GM21390 (cell line): ENCODE results near the gene INCENP.
A peak's percentile ranks its signal among the peaks of the same experiment; 100 is the strongest.
"Not testable (repeated sequence)": the region's sequence is repeated elsewhere in the genome, so short reads cannot be mapped to it uniquely, and the experiment has no call there.

Experiments
- ATAC-seq: cut with Tn5 transposase; IDR thresholded peaks from one replicate; pipeline ENCODE4 v1.9.1; 2021; ENCODE audit not compliant: unreplicated experiment

Gene INCENP

DNA sequence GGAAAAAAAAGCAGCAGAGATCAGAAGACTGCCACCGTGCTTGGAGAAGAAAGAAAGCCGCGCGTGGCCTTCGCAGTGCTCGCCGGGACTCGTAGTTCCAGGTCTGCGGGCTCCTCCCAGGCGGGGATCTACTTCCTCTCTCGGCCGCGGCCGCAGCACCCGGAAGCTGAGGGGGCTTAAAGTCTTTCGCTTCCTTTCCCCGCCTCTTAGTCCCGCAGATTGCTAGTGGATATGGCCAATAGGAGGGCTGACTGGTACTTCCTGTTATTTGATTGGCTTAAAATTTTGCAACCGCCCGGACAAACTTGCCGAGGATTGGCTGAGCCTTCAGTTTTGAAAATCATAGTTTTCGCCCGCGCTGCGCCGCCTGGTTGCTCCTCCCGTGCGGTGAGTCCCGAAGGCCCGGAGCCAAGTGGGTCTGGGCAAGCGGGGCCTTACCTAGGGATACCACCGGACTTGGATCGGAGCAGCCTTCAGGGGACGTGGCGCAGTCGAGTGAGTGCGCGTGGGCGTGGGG is at the start of gene INCENP:
INCENP (plus strand) TSS at position 343 of the 517 bp plus-strand sequence. CDS start 4,151 bp downstream, outside the sequence.
- ATAC-seq = peak; percentile 94

DNA sequence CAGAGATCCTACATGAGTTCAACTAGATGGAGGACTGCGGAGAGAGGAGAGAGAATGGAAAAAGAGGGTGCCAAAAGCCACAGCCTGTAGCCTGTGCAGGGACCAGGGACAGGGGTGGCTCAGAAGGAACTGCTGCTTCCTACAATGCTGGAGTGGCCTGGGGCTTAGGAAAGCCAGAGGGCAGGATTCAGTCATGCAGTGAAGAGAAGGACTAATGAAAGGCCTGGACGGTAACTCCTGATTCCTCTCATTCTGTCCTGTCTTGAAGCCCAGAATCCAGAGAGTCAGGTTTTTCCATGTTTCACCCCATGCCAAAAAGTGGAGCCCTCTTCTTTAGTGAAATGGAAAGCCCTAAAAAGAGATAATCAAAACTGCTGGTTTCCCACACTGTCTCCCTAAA is 48.4 kb upstream of the INCENP start:
- no peak for ATAC-seq

DNA sequence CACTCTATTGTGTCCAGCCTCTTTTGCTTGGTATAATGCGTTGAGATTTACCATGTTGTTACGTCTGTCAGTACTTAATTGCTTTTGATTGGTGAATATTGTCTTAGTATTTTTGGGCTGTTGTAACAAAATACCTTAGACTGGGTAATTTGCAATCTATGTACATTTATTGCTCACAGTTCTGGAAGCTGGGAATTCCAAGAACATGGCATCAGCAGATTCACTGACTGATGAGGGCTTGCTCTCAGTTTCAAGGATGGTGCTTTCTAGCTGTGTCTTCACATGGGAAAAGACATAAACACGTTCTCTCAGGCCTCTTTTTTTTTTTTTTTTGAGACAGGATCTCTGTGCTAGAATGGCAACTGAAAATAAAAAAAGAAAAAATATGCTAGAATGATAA is 46.7 kb upstream of the INCENP start:
- no peak for ATAC-seq

DNA sequence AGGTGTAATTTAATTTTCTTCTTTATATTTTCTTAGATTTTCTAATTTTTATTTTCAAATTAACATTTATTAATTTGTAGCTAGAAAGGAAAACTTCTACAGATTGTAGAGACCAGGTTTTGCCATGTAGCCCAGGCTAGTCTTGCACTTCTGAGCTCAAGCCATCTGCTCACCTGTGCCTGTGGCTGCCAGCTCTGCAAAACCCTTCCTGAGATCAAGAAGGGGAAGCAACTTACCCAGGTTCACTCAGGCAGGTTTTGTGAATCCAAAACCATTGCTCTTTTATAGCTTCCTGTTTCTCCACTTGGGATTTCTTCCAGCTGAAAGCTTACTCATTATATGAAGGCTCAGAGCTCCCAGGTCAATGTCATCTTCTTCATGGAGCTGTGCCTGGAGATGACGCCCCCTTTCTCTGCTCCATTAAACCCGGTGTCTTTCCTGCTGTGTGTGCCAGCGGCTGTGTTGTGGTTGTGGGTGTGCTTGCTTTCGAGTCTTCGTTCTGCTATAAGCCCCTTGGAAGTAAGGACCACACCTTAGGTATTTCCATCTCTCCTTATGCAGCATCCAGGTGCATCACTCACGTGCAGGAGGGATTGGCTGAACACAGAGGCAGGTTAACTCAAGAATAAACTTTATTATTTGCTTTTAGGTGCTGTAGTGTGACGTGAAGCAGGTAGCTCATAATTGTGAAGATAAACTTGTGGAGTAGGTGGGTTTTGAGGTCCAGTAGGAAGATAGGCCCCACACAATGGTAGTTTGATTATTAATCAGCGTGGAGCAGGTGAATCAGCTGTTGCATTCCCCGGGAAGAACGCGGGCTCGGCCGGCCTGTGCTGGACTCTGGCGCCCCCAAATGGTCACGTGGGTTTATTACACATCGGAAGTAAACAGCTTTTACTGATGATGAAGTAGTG is 42.2 kb upstream of the INCENP start:
- ATAC-seq = no peak

DNA sequence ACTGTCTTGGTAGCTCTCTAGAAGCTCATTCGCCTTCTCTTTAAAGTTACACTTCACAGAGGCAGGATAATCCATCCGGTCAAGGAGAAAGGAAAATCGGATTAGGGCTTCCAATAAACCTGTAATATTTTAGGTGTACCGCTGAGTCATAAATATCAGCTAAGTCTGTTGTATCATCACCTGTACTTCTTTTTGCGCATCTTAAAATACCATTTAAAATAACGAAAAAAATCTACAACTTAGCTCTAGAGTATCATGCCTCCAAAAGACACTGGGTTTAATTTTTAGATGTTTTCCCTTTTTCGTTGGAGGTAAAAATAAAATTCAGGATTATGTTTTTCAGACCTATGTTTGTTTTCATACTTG is 41.5 kb upstream of the INCENP start:
- ATAC-seq = no peak

DNA sequence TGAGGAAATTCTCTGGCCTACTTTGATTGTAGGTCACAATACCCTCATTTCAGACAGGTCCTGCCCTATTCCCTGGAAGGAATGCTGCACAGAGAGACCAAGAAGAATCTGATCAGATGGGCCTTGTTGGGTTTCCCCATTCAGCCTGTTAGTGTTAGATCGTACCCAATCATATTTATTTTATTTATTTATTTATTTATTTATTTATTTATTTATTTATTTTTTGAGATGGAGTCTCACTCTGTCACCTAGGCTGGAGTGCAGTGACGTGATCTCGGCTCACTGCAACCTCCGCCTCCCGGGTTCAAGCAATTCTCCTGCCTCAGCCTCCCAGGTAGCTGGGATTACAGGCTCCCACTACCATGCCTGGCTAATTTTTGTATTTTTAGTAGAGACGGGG is 39.0 kb upstream of the INCENP start:
- ATAC-seq = not testable (repeated sequence)

DNA sequence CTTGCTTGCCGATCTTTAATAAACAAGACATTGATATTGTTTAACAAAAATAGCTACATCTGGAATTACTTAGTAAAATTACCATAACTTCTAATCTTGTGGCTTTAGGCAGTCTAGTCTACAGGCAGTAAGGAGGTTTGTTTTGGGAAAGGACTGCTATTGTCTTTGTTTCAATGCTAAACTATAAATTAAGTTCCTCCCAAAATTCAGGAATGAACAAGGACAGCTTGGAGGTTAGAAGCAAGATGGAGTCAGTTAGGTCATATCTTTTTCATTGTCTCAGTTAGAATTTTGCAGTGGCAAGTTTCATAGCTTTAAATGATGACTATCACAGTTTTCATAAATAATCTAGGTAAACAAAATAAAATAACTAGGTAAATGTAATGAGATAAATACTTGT is 36.1 kb upstream of the INCENP start:
- no peak for ATAC-seq

DNA sequence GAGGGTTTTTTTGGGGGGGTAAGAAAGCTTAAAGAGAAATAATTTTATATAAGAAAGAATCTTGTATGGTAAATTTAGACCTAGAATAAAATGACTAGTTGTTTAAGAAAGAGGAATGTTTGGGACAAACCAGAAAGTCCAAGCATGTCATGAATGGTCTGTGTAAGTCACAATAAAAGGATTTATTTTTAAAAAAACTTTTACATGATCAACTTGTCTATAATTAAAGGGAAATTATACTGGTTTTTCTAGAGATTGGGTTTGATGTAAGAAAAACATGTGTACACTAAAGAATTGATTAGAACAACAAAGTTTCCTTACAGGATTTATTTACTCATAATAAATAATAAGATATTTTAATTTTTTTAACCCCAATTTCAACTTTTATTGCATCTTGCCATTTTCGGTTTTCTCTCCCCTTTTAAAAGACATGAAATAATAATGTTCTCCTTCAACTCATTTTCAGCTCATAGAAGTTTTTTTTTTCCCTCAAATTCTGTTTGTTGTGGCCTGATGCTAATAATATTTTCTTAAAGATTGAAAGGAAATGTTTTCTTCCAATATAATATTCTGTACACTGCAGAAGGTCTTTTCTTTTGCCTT is 35.4 kb upstream of the INCENP start:
- no peak for ATAC-seq

DNA sequence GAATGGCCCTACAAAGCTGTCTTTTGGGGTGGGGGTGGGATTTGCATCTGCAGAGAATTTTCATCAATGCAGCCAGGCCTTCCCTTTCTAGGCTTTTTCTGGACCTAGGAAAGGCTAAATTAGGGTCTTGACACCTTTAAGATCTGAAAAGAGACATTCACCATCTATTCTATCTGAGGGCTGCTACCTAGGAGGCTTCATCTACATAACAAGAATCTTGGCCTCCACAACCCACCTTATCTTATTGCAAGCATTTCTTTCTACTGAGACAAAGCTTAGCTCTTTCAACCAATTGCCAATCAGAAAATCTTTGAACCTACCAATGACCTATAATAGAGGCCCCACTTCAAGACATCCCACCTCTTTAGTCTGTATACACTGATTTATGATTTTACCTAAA is 20.7 kb upstream of the INCENP start:
- no peak for ATAC-seq

DNA sequence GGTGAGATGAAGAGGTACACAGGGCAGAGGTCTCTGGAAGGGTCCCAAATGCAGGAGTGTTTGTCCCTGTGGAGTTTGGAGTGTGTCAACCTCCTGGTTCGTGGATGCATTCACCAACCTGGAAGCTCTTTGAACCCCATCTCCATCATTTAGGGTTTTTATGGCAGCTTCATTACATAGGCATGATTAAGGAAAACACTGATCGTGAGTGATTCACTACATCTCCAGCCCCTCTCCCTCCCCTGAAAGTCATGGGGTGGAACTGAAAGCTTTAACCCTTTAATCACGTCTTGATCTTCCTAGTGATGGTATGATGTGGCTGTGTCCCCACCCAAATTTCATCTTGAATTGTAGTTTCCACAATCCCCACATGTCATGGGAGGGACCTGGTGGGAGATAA is 19.8 kb upstream of the INCENP start:
- no peak for ATAC-seq

DNA sequence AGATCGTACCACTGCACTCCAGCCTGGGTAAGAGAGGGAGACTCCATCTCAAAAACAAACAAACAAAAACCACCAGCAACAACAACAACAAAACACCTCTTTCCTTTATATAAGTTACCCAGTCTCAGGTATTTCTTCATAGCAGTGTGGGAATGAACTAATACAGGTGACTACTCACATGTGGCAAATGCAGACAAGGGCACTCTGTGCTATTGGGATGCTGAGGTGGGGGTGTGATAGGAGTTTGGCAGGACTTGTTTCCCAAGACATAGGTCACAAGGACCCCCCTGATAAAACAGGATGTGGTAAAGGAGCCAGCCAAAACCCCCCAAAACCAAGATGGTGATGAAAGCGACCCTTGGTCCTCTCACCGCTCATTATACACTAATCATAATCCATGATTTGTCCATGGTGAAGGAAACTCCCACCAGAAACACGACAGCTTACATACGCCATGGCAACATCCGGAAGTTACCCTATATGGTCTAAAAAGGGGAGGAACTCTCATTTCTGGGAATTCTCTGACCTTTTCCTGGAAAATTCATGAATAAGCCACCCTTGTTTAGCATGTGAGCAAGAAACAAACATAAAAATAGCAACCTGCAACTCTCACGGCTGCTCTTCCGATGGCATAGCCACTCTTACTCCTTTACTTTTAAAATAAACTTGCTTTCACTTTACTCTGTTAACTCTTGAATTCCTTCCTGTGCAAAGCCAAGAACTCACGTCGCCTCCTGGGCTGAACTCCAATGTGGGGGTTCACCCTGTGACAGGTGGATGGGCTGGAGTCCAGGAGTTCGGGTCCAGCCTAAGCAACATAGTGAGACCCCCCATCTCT is 18.8 kb upstream of the INCENP start:
- no peak for ATAC-seq

DNA sequence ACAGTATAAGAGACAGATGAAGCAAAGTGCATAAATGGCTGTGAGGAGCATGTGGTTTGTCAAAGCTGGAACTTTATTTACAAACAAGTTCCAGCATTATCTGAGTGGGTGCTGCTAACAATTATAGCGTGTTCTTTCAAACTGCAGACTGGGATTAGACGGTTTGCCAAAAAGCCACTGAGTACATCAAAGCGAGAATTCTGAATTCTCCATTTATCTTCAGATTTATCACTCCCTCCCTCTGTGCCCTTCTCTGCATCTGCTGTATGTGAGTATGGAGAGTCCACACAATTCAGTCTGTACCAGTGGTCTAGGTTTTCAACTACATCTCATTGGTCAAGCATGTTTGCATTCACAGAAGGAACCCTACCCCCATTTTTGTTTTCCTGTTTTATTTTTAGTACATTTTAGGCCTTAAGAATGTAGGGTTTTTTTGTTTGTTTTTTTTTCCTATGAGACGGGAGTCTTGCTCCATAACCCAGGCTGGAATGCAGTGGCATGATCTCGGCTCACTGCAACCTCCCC is 18.1 kb upstream of the INCENP start:
- ATAC-seq = no peak

DNA sequence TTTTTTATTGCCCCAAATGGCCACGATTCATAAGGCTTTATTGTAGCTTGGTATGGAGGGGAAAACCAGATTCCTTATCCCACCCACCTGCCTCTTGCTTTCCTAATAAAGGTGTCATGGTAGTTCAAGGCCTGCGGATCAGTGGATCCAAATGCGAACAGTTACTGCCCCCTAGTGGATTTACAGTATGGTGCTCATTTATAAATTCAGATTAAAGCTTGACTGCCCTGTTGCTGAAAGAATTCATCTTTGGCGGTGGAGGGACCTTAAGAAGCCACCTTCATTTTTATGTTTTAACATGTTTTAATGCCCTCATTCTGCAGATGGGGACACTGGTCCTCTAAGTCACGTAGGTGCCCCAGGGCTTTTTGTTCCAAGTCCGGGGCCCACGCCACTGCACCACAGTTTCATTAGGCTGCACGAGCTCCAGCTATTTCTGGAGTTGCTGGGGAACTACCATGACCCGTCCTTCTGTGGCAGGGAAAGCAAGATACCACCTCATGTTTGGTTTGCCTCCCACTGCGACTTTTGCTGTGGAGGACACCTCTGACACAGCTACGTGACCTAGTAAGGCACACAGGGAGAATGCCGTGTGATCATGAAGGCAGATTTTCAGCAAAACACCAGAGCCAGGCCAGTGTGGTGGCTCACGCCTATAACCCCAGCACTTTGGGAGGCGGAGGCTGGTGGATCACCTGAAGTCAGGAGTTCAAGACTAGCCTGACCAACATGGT is 15.6 kb upstream of the INCENP start:
- no peak for ATAC-seq

DNA sequence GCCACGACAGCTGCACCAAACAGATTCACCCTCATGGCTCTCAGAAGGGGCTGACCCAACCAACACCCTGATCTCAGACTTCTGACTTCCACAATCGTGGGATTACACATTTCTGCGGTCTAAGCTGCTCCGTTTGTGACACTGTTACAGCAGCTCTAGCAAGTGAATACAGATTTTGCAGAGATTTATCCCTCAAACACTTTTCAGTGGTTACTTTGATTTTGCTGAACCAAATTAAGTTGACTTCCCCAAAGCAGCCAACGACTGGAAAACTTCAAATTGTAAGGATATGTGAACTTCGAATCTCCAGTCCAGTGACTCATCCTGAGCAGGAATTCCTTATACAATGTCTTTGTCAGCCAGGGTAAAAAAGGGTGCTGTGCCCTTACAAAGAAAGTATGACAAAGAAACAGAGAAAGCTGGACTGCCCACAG is 14.8 kb upstream of the INCENP start:
- ATAC-seq = no peak

DNA sequence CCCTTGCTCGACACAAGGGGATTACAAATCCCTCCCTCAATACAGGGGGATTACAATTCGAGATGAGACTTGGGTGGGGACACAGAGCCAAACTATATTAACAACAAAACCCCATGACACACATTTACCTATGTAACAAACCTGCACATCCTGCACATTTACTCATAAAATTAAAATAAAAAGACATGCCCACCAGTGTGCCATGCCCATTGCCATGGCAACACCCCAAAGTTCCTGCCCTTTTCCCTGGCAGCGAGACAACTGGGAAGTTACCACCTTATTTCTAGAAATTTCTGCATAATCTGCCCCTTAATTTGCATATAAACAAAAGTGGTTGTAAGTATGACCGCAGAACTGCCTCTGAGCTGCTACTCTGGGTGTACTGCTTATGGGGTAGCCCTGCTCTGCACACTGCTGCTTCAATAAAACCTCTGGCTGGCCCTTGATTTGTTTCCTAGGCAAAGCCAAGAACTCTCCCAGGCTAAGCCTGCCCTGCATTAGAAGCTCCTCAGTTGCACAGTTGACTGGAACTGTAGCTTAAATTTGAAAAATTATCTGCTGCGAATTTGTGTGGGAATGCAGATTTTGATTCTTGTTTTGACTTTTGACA is 8.6 kb upstream of the INCENP start:
- ATAC-seq = no peak

DNA sequence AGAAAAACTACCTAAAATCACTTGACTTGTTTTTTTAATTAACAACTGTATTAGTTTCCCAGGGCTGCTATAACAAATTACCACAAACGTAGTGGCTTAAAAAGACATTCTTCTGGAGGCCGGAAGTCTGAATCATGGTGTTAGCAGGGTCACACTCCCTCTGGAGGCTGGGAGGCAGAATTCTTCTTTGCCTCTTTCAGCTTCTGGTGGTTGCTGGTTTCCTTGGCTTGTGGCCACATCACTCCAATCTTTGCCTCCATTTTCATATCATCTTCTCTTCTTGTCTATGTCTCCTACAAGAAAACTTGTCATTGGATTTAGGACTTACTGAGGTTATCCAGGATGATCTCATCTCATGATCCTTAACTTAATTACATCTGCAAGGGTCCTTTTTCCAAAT is 7.4 kb upstream of the INCENP start:
- no peak for ATAC-seq

DNA sequence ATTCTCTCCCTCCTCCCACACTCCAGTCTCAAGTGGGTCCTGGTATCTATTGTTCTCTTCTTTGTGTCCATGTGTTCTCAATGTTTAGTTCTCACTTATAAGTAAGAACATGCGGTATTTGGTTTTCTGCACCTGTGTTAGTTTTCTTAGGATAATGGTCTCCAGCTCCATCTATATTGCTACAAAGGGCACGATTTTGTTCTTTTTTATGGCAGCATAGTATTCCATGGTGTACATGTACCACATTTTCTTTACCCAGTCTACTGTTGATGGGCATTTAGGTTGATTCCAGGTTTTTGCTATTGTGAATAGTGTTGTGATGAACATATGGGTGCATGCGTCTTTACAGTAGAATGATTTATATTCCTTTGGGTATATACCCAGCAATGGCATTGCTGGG is 4.2 kb upstream of the INCENP start:
- no peak for ATAC-seq

DNA sequence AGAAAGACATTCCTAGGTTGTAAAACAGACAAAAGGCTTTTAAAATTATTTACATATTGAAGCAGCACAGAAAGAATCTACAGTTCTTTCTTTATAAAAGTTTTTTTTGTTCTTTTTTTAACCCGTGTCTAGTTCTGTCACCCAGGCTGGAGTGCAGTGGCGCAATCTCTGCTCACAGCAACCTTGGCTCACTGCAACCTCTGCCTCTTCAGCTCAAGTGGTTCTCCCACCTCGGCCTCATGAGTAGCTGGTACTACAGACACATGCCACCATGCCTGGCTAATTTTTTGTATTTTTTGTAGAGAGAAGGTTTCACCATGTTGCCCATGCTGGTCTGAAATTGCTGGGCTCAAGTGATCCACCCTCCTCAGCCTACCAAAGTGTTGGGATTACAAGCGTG is 3.8 kb upstream of the INCENP start:
- no peak for ATAC-seq

DNA sequence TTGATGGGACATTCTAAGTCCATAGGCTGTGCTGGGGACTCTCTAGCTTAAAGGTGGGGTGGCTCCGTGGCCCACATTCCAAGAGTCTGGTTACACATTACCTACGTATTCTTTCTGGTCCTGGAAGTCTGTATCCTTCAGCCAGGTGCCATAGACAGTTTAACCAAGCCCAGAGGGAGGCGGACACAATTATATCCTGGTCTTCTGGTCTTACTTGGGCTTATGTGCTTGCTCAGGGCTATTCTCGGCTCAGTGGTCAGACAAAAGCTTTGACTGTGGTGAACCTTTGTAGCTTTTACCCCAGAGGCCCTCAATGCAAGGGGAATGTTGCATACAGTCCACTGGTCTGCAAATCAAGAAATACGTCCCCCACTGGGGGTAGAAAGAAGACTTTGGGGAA is 3.4 kb upstream of the INCENP start:
- no peak for ATAC-seq

DNA sequence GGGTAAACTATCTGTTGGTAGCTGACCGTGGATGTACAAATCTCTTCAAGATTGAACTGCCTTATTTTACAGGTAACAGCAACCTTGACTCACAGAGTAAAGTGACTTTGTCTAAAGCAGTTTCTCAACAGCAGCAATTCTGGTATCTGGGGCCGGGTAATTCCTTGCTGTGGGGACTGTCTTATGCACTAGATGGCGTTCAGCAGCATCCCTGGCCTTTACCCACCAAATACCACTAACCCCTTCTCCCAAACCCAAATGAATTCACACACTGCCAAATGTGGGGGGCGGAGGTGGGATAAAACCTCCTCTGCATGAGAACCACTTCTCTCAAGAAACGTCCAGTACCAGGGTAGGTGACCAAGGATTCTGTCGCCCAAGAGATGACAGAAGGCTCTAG is 1.7 kb upstream of the INCENP start:
- ATAC-seq = no peak
